Coronary artery (tissue), 2 donors: ENCODE measurements around the gene ZBTB20.
A peak's percentile ranks its signal among the peaks of the same experiment; 100 is the strongest.

Source experiments
- DNase-seq: peaks from one replicate; pipeline ENCODE4 v3.0.0-alpha.2; 2017; ENCODE audit warnings: low spot score
- H3K27ac ChIP-seq, 2 donors: fragments of 200-600 bp; sonication (generic); one replicate each; pipeline ENCODE4 v1.5.1; 2016 to 2019
- H3K4me3 ChIP-seq: fragments of 200-600 bp; sonication (generic); 2 replicates; pipeline ENCODE4 v1.5.1; 2016; ENCODE audit warnings: mild to moderate bottlenecking, moderate library complexity
- TF ChIP-seq, protein P1 (sequence below): fragments of 200-600 bp; sonication (generic); IDR thresholded peaks from one replicate; pipeline ENCODE4 v1.5.1; 2019; ENCODE audit warnings: antibody characterized with exemption

The ZBTB20 gene

DNA sequence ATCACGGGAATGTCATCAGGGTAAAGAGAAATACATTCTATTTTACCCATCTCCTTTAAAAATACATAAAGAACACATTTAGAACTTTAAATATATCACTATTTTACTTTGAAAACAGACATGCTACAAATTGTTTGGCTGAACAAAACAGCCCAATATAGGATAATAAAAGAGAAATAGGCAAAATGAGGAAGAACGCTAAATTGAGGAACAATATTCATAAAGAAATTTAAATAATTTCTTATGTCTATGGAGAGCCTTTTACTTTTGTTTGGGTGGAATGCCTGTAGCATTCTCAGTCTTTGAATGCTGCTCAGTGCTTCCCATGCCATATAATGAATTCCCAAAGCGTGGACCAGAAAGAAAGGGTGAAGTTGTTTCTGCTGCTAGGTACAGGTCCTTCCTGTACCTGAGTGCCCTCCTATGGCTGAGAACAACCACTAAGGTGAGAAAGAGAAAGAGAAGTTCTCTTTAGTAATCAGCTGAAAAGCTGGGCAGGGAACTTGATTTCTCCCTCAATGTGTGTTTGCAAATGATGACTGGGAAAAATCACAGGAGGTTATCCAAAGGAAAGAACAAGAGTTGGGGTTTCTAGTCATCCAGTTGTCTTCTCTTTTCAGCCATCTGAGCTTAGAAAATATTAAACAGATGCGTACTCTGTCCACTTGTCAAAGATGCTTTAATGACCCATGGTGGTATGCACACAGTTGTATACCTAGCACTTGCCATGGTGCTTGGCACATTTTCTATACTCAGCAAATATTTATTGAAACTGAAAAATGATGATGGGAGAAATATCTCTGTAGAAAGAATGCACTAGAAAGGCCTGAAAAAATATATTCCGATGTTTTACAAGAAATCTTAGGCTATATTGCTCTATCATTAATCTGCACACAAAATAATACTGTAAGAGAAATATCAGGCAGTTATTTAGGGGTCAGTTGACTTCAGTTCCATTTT, 448.7 kb downstream of the ZBTB20 start:
- no peak for DNase-seq
- no peak overlapping the region for H3K27ac ChIP-seq
- H3K4me3 ChIP-seq, result no peak overlapping the region
- TF ChIP-seq, protein P1, sequence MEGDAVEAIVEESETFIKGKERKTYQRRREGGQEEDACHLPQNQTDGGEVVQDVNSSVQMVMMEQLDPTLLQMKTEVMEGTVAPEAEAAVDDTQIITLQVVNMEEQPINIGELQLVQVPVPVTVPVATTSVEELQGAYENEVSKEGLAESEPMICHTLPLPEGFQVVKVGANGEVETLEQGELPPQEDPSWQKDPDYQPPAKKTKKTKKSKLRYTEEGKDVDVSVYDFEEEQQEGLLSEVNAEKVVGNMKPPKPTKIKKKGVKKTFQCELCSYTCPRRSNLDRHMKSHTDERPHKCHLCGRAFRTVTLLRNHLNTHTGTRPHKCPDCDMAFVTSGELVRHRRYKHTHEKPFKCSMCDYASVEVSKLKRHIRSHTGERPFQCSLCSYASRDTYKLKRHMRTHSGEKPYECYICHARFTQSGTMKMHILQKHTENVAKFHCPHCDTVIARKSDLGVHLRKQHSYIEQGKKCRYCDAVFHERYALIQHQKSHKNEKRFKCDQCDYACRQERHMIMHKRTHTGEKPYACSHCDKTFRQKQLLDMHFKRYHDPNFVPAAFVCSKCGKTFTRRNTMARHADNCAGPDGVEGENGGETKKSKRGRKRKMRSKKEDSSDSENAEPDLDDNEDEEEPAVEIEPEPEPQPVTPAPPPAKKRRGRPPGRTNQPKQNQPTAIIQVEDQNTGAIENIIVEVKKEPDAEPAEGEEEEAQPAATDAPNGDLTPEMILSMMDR, result no peak

DNA sequence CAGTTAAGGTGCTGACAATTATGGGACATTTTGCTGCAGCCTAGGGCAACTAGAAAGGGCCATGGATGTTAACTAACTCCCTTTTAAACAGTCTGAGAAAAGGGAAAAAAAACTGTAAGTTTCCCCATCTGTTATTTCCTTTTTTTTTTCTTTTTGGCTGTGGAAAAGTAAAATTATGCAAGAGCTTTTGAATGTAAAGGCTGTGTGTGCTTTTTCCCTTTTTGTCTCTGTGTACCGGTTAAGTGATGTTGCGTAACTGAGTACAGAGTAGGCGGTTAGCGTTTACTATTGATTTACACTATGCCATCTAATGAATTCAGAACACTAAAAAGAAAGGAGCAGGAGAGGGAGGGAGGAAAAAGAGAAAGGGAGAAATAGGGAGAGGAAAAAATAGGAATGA, 449.7 kb downstream of the ZBTB20 start:
- Histone ChIP-seq H3K27ac (no peak overlapping the region), H3K4me3 (no peak overlapping the region)
- no peak for DNase-seq
- TF ChIP-seq, protein P1, result no peak

DNA sequence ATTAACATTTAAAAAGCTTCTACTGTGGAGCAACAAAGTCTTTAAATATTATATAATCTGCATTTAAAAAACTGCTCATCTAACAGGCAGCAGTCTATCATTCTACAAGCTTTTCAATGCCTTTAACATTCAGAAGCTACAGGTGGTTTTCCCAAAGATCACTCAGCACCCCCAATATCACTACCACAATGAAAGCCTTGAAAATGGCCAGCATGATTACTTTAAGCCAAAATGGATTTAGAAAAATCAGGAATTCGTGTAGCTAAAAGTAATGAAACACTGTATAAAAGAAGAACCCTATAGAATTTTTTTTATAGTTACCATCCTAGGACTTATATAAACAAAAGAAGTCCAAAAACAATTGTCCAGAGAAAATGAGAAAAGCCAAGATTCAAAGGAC, 452.8 kb downstream of the ZBTB20 start:
- DNase-seq, result no peak
- TF ChIP-seq, protein P1, result no peak
- H3K4me3 ChIP-seq, result no peak overlapping the region
- no peak overlapping the region for H3K27ac ChIP-seq

DNA sequence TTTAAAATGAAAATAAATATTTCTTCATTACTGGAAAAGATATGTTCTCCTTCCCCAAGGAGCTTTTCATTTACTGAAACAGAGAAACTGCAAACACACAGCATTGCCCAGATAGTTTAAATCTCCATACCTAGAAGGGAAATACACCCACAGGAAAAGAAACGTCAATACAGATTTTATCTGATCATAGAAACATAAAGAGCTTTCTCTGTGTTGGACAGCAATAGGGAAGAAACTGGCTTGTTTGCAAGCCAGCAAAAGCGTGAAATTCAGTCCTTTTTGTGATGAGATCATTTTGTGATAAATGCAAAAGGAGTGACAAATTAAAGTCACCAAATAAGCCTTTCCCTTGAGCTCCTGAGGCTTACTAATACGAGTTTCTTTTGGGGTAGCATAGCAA, 455.2 kb downstream of the ZBTB20 start:
- H3K27ac ChIP-seq, result no peak overlapping the region
- TF ChIP-seq, protein P1, result no peak
- no peak overlapping the region for H3K4me3 ChIP-seq

DNA sequence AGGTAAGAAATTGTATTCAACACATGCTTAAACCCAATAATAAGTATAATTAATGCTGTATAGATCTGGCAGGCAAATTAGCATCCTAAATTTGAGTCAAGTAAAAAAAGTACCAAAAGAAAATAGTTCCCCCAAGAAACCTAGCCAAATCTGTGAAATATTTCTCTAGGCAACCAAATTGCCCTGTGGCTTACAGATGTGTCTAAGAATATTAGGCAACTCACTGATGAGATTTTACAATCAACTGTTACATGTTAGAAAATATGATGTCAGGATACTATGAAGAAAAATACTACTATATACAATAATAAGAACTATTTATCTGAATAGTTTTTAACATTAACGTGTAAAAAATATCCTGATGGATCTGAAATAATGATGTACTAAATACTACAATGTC, 456.2 kb downstream of the ZBTB20 start:
- H3K27ac ChIP-seq, result no peak overlapping the region
- H3K4me3 ChIP-seq, result no peak overlapping the region
- TF ChIP-seq, protein P1, result no peak
- DNase-seq, result no peak

More for the DNA sequence above, 455.2 kb downstream of the ZBTB20 start:
- DNase-seq, result no peak

DNA sequence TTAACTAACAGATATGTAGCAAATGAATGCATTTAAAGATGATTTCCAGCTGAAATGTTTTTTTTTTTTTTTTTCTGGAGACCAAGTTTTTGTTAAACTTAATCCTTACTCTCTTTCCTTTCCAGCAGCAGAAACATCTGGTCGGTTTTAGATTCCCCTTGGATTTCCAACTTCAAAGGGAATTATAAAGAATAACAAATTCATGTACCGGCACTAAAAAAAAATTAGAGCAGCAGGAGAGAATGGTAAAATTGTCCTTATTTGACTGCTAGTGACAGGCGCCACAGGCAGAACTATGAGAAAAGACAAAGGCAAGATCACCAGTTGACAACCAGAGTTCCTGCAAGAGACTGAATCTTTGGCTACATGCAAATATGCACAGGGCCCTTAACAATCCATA, 459.9 kb downstream of the ZBTB20 start:
- H3K4me3 ChIP-seq, result no peak overlapping the region
- DNase-seq, result no peak
- TF ChIP-seq, protein P1, result no peak
- no peak overlapping the region for H3K27ac ChIP-seq

DNA sequence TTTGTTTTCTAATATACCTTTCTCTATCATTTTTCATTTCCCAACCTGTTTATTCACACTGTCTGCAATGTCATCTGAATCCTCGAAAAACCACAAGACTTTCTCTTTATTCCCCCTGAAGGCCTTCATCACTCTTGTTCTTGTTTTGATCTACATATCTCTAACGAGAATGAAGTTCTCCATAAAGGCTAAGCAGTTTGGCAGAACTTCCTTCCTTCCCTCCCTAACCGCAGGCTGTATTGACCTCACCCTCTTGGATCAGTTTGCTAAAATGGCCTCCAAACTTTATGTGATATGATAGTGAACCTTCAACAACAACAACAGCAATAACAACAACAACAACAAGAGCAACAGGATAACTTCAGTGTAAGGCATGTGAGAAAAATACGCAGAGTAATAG, 460.5 kb downstream of the ZBTB20 start:
- no peak for DNase-seq
- H3K27ac ChIP-seq, result peak overlapping the region in 1 of 2 donors; percentile 1
- peak overlapping the region; percentile 1 for H3K4me3 ChIP-seq
- TF ChIP-seq, protein P1, result no peak
